Muscle layer of colon (tissue), 2 donors: ENCODE measurements around the gene RDM1.

Source experiments
- H3K27ac ChIP-seq: one replicate; pipeline ENCODE4 v1.7.0; 2013; ENCODE audit warnings: low read depth, mild to moderate bottlenecking, low read length, moderate library complexity
- H3K27me3 ChIP-seq, 2 donors: one replicate each; pipeline ENCODE4 v1.7.0; 2013; ENCODE audit warnings: low read length in 2 of 2, mild to moderate bottlenecking in 2 of 2; ENCODE audit not compliant: insufficient read depth in 2 of 2, control insufficient read depth in 1 of 2
- H3K36me3 ChIP-seq: one replicate; pipeline ENCODE4 v1.7.0; 2013; ENCODE audit warnings: mild to moderate bottlenecking, low read length; ENCODE audit not compliant: insufficient read depth
- H3K4me1 ChIP-seq: one replicate; pipeline ENCODE4 v1.7.0; 2013; ENCODE audit warnings: mild to moderate bottlenecking, low read length; ENCODE audit not compliant: insufficient read depth
- H3K4me3 ChIP-seq, 2 donors: one replicate each; pipeline ENCODE4 v1.7.0; 2013; ENCODE audit warnings: low read length in 2 of 2, low read depth in 1 of 2, mild to moderate bottlenecking in 1 of 2, moderate library complexity in 1 of 2
- H3K9ac ChIP-seq: one replicate; pipeline ENCODE4 v1.7.0; 2013; ENCODE audit warnings: low read length
- H3K9me3 ChIP-seq: one replicate; pipeline ENCODE4 v1.7.0; 2013; ENCODE audit warnings: mild to moderate bottlenecking, low read length
- donor health status: abdominal sarcoma.
- donor health status: Adenocarcinoma of cecum.

Gene RDM1

GRCh38 chr17:35877345-35878029 lies 53.1 kb downstream of the RDM1 start:
- Histone ChIP-seq H3K9me3 (no peaks in the 10 kb centered on the region), H3K27ac (no peak overlapping the region), H3K4me3 (no peak overlapping the region)

GRCh38 chr17:35876534-35876933 lies 54.0 kb downstream of the RDM1 start:
- Histone ChIP-seq H3K4me1 (no peaks in the 10 kb centered on the region), H3K9me3 (no peaks in the 10 kb centered on the region), H3K4me3 (no peak overlapping the region), H3K9ac (no peak overlapping the region), H3K27ac (no peak overlapping the region), H3K36me3 (no peaks in the 10 kb centered on the region), H3K27me3 (no peaks in the 10 kb centered on the region)

More at GRCh38 chr17:35877345-35878029, 53.1 kb downstream of the RDM1 start:
- H3K36me3 ChIP-seq: no peaks in the 10 kb centered on the region
- H3K9ac ChIP-seq: no peak overlapping the region
- no peaks in the 10 kb centered on the region for H3K27me3 ChIP-seq
- H3K4me1 ChIP-seq: no peaks in the 10 kb centered on the region

- Histone ChIP-seq H3K27me3 (no peaks in the 10 kb centered on the region), H3K4me3 (no peak overlapping the region), H3K4me1 (no peaks in the 10 kb centered on the region), H3K9me3 (no peaks in the 10 kb centered on the region), H3K36me3 (no peaks in the 10 kb centered on the region), H3K9ac (no peak overlapping the region), H3K27ac (no peak overlapping the region)
Measured at GRCh38 chr17:35875800-35876139, 54.8 kb downstream of the RDM1 start.

GRCh38 chr17:35875072-35875799 lies 55.3 kb downstream of the RDM1 start:
- Histone ChIP-seq H3K27ac (no peak overlapping the region), H3K9ac (no peak overlapping the region), H3K4me3 (no peak overlapping the region), H3K4me1 (no peaks in the 10 kb centered on the region), H3K27me3 (no peaks in the 10 kb centered on the region), H3K9me3 (no peaks in the 10 kb centered on the region), H3K36me3 (no peaks in the 10 kb centered on the region)

DNA sequence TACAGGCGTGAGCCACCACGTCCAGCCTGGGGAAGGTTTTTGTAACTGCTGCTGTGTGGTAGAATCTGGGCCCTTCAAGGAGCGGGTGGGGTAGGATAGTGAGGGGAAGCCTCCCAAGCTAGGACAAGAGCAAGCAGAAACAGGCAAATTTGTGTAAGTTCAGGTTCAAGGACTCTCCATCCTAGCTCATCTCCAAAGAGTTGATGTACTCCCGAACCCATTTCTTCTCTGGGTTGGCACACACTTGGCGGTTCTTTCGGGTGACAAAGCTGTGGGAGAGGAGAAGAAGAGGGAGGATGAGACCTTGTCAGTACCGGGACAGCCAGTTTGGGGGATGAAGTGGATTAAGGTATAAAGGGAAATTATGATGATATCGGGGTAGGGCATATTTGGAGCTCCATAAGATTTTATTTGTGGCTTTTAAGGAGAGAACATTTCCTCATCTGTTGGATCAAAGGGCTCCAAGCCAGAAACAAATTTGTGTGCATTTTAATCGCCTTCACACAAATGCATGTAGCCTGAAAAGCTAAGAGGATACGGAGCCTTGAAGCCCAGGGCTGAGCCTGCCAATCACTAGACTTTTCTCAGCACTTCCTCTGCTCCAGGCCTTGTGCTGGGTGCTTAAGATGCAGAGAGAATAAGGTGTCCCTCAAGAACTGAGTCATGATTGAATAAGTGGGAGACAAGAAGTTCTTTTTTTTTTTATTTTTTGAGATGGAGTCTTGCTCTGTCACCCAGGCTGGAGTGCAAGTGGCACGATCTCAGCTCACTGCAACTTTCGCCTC lies 58.2 kb downstream of the RDM1 start:
- Histone ChIP-seq H3K27ac (no peak overlapping the region), H3K9ac (no peak overlapping the region), H3K4me3 (no peak overlapping the region), H3K4me1 (no peaks in the 10 kb centered on the region), H3K36me3 (no peaks in the 10 kb centered on the region), H3K27me3 (no peaks in the 10 kb centered on the region), H3K9me3 (no peaks in the 10 kb centered on the region)

- Histone ChIP-seq H3K9me3 (no peaks in the 10 kb centered on the region), H3K36me3 (no peaks in the 10 kb centered on the region), H3K4me1 (peaks cover 4% of the 10 kb centered on the region), H3K4me3 (no peak overlapping the region), H3K27ac (no peak overlapping the region), H3K9ac (no peak overlapping the region), H3K27me3 (no peaks in the 10 kb centered on the region)
Measured at GRCh38 chr17:35870906-35871819, 59.4 kb downstream of the RDM1 start.

DNA sequence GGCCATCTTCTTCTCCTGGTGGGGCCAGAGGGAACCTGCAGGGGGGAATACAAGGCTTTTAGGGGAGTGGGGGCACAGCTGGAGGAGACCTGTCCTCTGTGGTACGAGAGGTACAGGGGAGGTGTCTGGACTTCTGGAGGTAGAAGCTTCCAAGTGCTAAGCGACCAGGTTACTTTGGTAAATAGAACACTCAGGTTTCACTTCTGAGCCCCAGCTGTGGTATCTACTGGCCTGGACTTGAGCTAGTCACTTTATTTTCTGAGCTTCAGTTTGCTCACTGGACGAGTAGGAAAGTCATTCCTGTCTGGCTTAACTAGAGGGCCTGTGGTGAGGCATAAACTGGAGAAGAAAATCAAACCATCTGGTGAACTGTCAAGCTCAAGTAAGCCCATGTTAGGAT lies 61.8 kb downstream of the RDM1 start, which contains the start of gene HEATR9:
Gene HEATR9, minus strand, starts transcription at position 155 of the 400 bp plus-strand sequence. Its CDS starts 149 bp downstream, at position 6.
- Histone ChIP-seq H3K9me3 (no peaks in the 10 kb centered on the region), H3K27me3 (no peaks in the 10 kb centered on the region), H3K4me1 (peaks cover 4% of the 10 kb centered on the region), H3K27ac (no peak within 1 kb of the TSS), H3K9ac (no peak within 1 kb of the TSS), H3K4me3 (no peak within 1 kb of the TSS), H3K36me3 (no peaks in the 10 kb centered on the region)
